Mesothelial cell of epicardium (in vitro differentiated cells): ENCODE data around the gene GTSF1L. TPM values are rescaled to one million over a fixed set of nuclear protein-coding genes. Genes with fewer than 3 reads are reported as not detected.

Experiments used
- DNase-seq, 2 experiments: peaks; one replicate each; pipeline ENCODE4 v3.0.0; 2021; ENCODE audit warnings: low spot score in 2 of 2; ENCODE audit not compliant: unreplicated experiment in 2 of 2
- H3K27ac Mint-ChIP-seq: 2 replicates; pipeline ENCODE4 v1.8.0; 2021; ENCODE audit warnings: mixed read lengths
- H3K27me3 Mint-ChIP-seq: 2 replicates; pipeline ENCODE4 v1.8.0; 2021; ENCODE audit warnings: low read depth, mixed read lengths
- H3K36me3 Mint-ChIP-seq: 2 replicates; pipeline ENCODE4 v1.8.0; 2021; ENCODE audit warnings: mixed read lengths
- H3K4me1 Mint-ChIP-seq: 2 replicates; pipeline ENCODE4 v1.8.0; 2021; ENCODE audit warnings: mixed read lengths
- H3K4me3 Mint-ChIP-seq: 2 replicates; pipeline ENCODE4 v1.8.0; 2021; ENCODE audit warnings: mild to moderate bottlenecking, moderate library complexity, mixed read lengths
- H3K9me3 Mint-ChIP-seq: 2 replicates; pipeline ENCODE4 v1.8.0; 2021; ENCODE audit warnings: mixed read lengths
- total RNA-seq: library from RNA; stranded (reverse); gene quantifications from 3 replicates; pipeline ENCODE4 v1.2.1, GENCODE V29; 2021
- TF ChIP-seq, protein P1 (sequence below): fragments of 200-600 bp; sonication (generic); IDR thresholded peaks from one replicate; pipeline ENCODE4 v1.5.0; 2021; ENCODE audit warnings: antibody characterized with exemption; ENCODE audit not compliant: unreplicated experiment

GTSF1L gene
- total RNA-seq, 1 donor from 2014 or later: not detected

DNA sequence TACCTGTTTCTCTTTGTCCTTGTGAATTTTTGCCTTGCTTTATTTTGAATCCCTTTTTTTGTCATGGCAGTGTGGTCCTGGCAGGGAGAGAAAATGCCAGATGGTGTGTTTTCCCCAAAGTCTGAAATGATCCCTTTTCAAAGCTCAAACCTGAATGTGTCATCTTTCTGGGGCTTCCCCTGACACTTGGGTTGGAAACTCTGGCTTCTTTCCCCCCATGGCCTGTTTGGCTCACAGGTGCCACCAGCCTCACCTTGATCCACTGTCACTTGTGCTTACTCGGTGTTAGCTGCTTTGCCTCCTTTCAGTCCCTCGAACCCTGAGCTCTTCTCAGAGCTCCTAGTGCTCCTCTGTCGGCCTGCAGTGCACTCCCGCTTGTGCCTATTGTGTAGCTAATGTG is 37.6 kb downstream of the GTSF1L start:
- Mint-ChIP-seq H3K27ac (no peak overlapping the region), H3K4me3 (no peak overlapping the region), H3K27me3 (no peaks in the 10 kb centered on the region), H3K9me3 (no peaks in the 10 kb centered on the region), H3K36me3 (no peaks in the 10 kb centered on the region), H3K4me1 (no peaks in the 10 kb centered on the region)
- TF ChIP-seq, protein P1, sequence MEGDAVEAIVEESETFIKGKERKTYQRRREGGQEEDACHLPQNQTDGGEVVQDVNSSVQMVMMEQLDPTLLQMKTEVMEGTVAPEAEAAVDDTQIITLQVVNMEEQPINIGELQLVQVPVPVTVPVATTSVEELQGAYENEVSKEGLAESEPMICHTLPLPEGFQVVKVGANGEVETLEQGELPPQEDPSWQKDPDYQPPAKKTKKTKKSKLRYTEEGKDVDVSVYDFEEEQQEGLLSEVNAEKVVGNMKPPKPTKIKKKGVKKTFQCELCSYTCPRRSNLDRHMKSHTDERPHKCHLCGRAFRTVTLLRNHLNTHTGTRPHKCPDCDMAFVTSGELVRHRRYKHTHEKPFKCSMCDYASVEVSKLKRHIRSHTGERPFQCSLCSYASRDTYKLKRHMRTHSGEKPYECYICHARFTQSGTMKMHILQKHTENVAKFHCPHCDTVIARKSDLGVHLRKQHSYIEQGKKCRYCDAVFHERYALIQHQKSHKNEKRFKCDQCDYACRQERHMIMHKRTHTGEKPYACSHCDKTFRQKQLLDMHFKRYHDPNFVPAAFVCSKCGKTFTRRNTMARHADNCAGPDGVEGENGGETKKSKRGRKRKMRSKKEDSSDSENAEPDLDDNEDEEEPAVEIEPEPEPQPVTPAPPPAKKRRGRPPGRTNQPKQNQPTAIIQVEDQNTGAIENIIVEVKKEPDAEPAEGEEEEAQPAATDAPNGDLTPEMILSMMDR: no peak
- DNase-seq: no peak

DNA sequence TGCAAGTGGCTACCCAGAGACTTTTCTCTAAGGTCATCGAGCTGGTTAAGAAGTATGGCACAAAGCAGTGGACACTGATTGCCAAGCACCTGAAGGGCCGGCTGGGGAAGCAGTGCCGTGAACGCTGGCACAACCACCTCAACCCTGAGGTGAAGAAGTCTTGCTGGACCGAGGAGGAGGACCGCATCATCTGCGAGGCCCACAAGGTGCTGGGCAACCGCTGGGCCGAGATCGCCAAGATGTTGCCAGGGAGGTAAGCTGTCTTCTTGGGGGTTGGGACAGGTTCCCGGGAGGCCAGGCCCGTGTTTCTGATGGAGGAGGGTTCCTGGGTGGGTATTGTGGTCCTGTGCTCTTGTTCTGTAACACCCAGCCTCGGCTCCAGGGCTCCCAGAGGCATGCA is 40.0 kb downstream of the GTSF1L start:
- Mint-ChIP-seq H3K27me3 (no peaks in the 10 kb centered on the region), H3K4me3 (no peak overlapping the region), H3K9me3 (no peaks in the 10 kb centered on the region), H3K27ac (peak overlapping the region; percentile 6), H3K4me1 (no peaks in the 10 kb centered on the region), H3K36me3 (no peaks in the 10 kb centered on the region)
- TF ChIP-seq, protein P1: no peak
- DNase-seq: no peak

DNA sequence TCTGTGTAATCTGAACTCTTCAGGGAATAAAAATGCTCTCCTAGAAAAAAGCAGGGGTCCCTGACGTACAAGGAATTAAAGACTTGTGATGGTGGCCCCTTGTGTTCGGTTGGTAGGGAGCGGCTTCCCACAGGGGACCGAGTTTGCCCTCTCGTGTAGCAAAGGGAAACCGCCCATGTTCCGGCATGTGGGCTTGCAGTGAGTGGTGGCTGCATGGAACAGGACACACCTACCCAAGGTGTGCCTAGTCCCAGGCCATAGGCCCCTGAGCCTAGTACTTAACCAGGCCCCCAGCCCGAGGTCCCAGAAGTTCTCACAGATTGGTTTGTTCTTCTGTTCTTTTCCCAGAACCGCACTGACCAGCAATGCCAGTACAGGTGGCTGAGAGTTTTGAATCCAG is 44.4 kb downstream of the GTSF1L start:
- no peak for DNase-seq
- H3K9me3 Mint-ChIP-seq: no peaks in the 10 kb centered on the region
- no peaks in the 10 kb centered on the region for H3K36me3 Mint-ChIP-seq
- no peak overlapping the region for H3K4me3 Mint-ChIP-seq
- H3K27ac Mint-ChIP-seq: no peak overlapping the region
- TF ChIP-seq, protein P1: no peak
- H3K27me3 Mint-ChIP-seq: no peaks in the 10 kb centered on the region
- no peaks in the 10 kb centered on the region for H3K4me1 Mint-ChIP-seq

DNA sequence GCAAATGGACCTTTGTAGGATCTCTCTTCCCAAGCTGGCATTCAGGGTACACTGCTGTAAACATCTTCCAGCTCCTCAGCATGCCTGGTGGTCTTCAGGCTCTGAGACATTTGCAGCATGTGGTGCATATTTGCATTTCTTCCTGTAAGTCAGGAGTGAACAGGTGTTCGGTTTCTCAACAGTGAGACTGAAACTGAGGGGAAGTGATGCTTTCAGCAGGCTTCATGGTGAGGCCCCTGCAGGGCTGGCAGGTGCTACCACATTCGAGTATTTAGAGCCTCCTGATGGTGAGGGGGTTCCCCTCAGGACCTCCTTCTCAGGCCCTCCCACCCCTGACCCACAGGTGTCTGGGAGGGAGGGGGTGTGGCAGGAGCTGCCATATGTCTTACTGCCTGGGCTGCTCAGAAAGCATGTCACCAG is 44.8 kb downstream of the GTSF1L start:
- no peak overlapping the region for H3K4me3 Mint-ChIP-seq
- no peak overlapping the region for H3K27ac Mint-ChIP-seq
- TF ChIP-seq, protein P1: no peak
- H3K9me3 Mint-ChIP-seq: no peaks in the 10 kb centered on the region
- no peaks in the 10 kb centered on the region for H3K27me3 Mint-ChIP-seq
- H3K4me1 Mint-ChIP-seq: no peaks in the 10 kb centered on the region
- no peak for DNase-seq
- peaks cover 3% of the 10 kb centered on the region for H3K36me3 Mint-ChIP-seq

DNA sequence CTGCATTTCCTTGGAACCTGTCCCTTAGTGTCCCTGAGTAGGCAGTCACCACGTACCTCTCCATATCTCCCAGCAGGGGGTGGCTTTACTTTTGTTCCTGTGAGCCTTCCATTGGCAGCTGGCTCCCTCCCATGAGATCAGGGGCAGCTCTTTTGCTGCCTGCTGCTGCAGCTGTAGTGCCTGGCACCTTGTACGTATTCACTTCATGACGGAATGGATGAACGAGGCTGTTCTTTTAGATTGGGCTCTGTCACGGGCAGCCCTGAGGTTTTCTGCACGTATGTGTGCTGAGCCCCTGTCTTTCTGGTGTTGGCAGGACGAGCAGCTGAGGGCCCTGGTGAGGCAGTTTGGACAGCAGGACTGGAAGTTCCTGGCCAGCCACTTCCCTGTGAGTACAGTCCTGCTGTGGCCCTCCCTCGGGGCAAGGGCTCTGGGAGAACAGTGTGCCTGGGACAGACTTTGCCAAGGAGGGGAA is 45.3 kb downstream of the GTSF1L start:
- H3K9me3 Mint-ChIP-seq: no peaks in the 10 kb centered on the region
- H3K4me3 Mint-ChIP-seq: no peak overlapping the region
- no peak overlapping the region for H3K27ac Mint-ChIP-seq
- DNase-seq: no peak
- no peaks in the 10 kb centered on the region for H3K27me3 Mint-ChIP-seq
- TF ChIP-seq, protein P1: no peak
- peaks cover 4% of the 10 kb centered on the region for H3K36me3 Mint-ChIP-seq
- no peaks in the 10 kb centered on the region for H3K4me1 Mint-ChIP-seq

DNA sequence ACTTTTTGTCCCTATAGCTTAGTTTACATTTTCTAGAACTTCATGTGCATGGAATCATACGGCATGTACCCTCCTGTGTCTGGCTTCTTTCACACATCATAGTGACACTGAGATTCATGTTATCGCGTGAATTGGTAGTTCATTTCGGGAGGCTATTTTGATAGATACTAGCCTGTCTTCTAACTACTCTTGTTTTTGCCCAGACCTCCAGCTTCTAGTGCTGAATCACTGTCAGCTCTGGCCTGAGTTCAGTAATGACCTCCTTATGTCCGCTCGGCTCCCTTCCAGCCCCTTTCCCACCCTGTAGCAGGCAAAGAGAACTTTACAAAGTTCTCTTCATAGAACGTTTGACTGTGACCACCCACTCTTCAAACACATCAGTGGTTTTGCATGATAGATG is 45.8 kb downstream of the GTSF1L start:
- Mint-ChIP-seq H3K27ac (no peak overlapping the region), H3K9me3 (no peaks in the 10 kb centered on the region), H3K4me1 (no peaks in the 10 kb centered on the region), H3K4me3 (no peak overlapping the region), H3K36me3 (peaks cover 6% of the 10 kb centered on the region), H3K27me3 (no peaks in the 10 kb centered on the region)
- DNase-seq: no peak
- TF ChIP-seq, protein P1: no peak
